SK-MEL-5 (cell line): ENCODE results near the gene S100Z. TPM values are rescaled to one million over a fixed set of nuclear protein-coding genes. Genes with fewer than 3 reads are reported as not detected.
A peak's percentile ranks its signal among the peaks of the same experiment; 100 is the strongest.
"Not testable (repeated sequence)": the region's sequence is repeated elsewhere in the genome, so short reads cannot be mapped to it uniquely, and the experiment has no call there.

Experiments used
- DNase-seq: peaks from one replicate; pipeline ENCODE4 v3.0.0-alpha.2; 2016; ENCODE audit warnings: low read depth, low spot score
- in situ Hi-C: cut with HindIII; loops from 2 replicates; pipeline ENCODE4 v1.10.0; 2016; ENCODE audit warnings: low sequenced_read_pairs, high pct_unique_total_duplicates, low pct_unique_long_range_greater_than_20kb
- total RNA-seq: library from RNA; depleted of rRNA; stranded (reverse); fragments of >200 nt; shearing (Covaris generic); gene quantifications from 2 replicates; pipeline ENCODE4 v1.2.3, GENCODE V29; 2014

S100Z gene
- total RNA-seq, 1 experiment from 2014 or later = not detected

DNA sequence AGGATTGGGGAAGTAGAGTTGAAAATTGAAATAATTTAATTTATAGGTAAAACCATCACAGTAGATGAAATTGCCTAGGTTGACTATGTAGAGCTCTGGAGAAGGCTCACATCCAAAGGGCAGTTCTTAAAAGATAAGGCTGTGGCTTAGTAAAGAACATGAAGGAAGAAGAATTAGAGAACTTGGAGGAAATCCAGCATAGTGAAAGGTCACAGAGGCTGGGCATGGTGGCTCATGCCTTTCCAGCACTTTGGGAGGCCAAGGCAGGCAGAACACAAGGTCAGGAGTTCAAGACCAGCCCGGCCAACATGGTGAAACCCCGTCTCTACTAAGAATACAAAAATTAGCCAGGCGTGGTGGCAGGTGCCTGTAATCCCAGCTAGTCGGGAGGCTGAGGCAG, 7.0 kb downstream of the S100Z start:
- DNase-seq, in situ Hi-C loops: not testable (repeated sequence)

DNA sequence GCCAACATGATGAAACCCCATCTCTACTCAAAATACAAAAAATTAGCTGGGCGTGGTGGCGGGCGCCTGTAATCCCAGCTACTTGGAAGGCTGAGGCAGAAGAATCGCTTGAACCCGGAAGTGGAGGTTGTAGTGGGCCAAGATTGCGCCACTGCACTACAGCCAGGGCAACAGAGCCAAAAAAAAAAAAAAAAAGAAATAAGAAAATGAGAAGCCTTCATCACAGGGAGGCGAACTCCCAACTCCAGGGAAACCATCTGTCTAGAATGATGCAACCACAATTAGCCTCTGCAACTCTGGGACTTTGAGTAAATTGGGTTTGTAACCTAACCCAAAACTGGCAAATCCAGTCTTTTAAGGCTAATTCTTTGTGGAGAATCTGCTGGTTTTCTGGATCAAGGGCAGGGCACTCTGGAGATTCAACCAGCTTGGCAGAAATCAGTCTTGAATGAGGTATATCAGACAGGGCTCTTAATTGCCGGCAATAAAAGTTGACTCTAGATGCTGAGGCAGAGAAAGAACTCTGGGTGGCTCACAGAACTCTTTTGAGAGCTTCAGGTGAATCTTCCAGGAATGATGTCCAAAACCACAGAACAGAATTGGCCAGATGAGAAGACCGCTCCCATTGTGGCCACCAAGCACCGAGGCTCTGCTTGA, 9.9 kb downstream of the S100Z start:
- no peak for DNase-seq
- in situ Hi-C loops = no loop called here

DNA sequence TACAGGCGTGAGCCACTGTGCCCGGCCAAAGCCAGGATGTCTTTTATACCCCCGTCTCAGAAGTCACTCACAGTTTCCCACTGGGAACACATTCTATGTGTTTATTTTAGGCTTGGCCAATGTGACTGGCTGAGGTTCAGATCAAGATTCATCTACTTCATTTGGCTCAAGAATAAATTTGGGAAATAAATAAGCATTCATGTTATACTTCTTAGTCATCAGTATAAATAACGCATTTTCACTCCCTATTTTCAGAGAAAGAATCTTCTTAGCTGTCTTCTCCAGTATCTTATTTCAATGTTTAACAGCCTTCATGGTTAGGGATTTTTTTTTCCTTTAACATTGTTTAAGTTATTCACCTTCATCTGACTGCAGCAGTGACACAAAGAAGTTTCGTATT, 11.8 kb downstream of the S100Z start:
- in situ Hi-C loops = no loop called here
- no peak for DNase-seq

DNA sequence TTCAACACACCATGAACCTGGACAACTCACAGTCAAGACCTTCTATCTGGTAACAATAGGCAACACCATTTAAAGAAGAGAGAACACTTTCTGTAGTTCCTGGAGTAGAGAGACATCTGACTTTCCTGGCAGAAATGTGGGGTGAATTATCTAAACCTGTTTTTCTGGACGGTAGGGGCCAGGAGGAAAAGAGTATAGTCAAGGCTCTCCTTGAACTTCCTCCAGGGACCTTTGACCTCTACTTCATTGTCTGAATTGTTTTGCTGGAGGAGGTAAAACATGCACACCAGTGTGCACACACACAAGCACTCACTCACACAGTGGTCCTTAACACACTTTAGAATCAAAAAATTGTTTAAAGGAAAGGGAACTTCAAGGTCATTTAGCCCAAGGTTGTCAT, 13.2 kb downstream of the S100Z start:
- no peak for DNase-seq
- in situ Hi-C loops = no loop called here

DNA sequence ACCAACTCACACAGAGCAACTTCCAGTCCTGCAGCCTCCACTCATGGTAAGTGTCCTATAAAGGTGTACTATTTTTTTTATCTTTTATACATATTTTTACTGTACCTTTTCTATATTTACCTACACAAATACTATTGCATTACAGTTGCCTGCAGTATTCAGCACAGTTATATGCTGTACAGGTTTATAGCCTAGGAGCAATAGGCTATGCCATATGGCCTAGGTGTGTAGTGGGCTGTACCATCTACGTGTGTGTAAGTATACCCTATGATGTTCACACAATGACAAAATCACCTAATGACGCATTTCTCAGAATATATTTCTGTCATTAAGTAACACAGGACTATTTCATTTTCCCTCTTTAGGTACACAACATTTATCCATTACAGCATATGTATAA, 16.7 kb downstream of the S100Z start:
- in situ Hi-C loops = no loop called here
- no peak for DNase-seq

DNA sequence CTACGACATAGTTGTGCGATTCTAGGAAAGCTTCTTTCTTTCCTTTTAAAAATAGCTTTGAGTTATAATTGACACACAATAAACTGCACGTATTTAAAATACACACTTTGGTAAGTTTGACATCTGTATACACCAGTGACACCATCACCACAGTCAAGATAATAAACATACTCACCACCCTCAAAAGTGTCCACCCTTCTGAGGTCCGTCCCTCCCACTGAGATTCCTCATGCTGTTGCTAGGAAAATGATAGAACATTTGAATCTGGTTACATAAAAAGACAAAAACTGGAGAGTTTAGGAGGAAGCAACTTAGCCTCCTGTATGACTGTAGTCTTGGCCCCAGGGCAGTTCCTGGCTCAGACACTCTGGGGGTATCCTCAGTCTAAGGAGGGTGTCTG, 17.2 kb downstream of the S100Z start:
- in situ Hi-C loops = no loop called here
- DNase-seq = no peak

DNA sequence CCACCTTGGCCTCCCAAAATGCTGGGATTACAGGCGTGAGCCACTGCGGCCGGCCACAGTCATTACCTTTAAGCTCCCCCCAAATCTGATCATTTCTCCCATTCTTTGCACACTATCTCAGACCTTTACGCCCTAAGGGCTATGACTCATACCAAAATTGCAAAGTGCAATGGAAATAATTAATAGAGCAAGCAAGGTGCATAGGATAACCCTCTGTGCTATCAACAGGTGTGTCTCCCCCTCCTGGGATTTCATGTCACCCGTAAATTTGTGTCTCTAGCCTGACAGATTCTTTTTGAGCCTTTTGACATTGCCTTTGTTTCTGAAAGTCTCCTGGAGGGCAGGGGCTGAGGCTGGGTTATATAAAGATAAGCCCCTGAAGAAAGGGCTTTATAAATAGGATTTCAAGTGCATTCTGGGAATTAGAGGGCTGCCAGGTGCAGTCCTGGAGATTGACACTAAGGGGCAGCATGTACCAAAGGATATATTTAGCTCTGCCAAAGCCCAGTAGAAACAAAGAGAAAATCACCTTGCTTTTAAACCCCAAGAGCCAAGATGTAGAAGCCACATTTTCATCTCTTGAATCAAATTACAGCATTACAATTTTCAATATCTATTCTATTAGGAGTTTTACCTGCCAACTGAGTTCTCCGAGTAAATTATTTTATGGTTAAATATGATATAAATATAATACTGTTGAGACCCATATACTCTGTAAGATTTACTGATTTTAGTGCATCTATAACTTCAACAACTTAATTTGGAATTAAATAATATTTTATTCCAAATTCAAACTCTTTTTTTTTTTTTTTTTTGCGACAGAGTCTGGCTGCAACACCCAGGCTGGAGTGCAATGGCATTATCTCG, 18.2 kb downstream of the S100Z start:
- peak; percentile 65 for DNase-seq
- in situ Hi-C loops = no loop called here

DNA sequence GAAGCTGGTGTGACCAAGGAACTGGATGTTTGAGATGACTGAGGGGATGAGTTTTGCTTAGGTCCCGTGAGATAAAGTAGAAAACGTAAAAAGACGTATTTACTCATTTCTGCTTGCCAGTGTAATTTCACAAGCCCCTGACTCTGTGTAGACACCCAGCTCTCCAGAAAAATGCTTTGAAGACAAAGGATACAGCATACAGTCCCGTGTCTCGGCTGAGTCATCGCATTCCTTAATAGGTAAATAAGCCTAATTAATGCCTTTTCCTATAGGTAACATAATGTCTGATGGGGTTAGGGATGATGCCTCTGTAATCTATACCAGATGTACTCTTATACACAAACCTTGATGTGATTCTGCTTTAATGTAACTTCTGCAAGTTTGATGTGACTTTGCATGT, 20.2 kb downstream of the S100Z start:
- in situ Hi-C loops = no loop called here
- no peak for DNase-seq

DNA sequence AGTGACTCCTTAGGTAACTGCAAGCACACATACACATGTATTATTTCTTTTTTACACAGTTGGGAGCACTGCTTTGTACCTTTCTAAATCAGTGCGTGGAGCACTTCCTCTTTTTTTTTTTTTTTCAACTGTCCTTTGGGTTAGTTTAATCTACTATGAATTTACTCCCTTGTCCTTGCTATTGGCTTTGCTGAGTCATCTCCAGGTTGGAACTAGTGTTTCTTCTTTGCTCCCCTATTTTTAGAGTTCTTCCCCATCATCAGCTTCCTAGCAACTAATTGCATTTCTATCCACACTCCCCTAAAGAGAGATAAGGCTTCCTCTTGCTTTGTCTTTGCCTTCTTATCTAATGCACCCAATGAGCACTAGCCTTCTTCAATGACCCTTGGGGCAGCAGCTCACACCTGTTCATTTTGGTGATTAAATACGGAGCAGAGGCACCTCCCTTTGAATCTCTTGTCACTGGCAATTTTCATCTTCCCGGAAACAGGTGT, 24.3 kb downstream of the S100Z start:
- DNase-seq = no peak
- in situ Hi-C loops = no loop called here

DNA sequence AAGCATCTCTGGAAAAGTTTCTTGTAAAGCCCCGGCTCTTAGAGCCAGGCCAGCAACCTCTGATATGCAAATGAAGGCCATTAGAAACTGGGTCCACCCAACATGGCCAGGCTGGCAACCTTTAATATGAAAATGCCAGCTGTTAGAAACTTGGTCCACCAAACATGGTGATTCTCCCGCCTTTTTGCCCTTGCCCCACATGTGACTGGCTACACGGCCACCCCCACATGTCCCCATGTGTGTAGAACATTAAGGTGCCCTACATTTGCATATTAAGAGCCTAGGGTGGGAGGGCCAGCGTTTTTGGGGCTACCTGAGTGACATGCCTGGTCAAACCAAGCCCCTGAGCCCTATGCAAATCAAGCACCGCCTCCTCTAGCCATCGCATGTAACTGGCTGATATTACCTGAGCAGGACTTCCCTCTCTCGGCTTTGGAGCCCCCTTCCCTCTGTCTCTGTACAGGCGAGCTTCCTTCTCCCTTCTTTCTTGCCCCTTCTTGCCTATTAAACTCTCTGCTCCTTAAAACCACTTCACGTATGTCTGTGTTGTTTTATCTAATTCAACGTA, 39.0 kb downstream of the S100Z start:
- DNase-seq = no peak
- in situ Hi-C loops = no loop called here

DNA sequence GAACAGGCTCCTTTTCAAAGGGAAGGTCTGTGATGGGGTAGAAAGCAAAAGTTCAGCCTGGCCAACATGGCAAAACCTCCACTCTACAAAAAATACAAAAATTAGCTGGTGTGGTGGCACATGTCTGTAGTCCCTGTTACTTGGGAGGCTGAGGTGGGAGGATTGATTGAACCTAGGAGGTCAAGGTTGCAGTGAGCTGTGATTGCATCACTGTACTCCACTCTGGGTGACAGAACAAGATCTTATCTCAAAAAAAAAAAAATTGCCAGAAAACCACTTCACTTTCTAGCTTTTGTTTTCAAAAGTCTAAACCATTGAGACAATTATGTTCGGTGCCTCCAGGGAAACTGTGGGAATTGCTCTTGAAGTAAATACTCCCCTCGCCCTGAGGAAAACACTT, 43.5 kb downstream of the S100Z start:
- DNase-seq = no peak
- in situ Hi-C loops = no loop called here

DNA sequence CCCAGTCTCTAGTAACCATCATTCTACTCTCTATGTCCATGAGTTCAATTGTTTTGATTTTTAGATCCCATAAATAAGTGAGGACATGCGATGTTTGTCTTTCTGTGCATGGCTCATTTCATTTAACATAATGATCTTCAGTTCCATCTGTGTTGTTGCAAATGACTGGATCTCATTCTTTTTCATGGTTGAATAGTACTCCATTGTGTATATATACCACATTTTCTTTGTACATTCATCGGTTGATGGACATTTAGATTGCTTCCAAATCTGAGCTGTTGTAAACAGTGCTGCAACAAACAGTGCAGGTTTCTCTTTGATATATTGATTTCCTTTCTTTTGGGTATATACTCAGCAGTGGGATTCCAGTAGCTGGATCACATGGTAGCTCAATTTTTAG, 46.4 kb downstream of the S100Z start:
- DNase-seq = no peak
- in situ Hi-C loops = no loop called here

DNA sequence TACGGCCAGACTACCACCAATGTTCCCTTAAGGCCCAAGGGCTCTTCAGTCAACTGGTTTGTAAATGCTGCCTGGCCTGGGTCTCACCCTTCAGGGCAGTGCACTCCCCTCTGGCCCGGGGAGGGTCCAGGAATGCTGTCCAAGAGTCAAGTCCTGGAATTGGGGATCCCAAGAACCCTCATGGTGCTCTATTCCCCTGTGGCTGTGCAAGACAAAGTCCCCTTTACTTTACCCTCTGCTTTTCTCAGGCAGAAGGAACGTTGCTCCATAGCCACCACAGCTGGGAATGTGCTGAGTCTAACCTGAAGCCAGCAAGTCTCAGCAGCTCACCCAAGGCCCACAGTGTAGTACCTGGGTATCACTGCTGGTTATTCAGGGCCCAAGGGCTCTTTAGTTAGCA, 51.7 kb downstream of the S100Z start:
- in situ Hi-C loops = no loop called here
- no peak for DNase-seq

DNA sequence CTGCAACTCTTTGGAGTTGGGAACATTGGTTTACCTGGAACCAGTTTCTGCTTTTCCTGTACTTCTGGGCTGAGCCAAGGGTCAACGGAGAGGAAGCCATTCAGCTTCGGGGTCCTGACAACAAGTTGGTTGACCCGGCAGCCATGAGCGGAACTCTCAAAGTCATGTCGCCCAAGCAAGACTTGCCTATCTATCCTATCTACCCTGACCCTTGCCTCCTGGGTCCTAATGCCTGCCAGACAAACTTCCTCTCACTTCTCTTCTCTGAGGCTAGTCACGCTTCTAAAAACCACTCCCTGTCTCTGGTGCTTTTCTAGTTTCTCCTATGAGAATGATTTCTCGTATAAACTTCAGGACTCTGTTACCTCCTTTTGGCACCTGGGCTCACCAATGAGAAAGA, 58.4 kb downstream of the S100Z start:
- DNase-seq = no peak
- in situ Hi-C loops = no loop called here

DNA sequence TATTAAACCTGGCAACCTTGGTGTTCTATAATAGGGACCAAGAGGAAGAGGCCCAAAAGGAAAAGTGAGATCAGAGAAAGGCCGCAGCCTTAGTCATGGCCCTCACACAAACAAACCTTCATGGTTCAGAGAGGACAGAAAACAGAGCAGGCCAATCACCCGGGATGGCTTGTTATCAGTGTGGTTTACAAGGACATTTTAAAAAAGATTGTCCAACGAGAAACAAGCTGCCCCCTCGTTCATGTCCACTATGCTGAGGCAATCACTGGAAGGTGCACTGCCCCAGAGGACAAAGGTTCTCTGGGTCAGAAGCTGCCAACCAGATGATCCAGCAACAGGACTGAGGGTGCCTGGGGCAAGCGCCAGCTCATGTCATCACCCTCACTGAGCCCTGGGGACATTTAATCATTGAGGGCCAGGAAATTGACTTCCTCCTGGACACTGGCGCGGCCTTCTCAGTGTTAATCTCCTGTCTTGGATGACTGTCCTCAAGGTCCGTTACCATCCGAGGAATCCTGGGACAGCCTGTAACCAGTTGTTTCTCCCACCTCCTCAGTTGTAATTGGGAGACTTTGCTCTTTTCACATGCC, 60.6 kb downstream of the S100Z start:
- DNase-seq, in situ Hi-C loops: not testable (repeated sequence)

DNA sequence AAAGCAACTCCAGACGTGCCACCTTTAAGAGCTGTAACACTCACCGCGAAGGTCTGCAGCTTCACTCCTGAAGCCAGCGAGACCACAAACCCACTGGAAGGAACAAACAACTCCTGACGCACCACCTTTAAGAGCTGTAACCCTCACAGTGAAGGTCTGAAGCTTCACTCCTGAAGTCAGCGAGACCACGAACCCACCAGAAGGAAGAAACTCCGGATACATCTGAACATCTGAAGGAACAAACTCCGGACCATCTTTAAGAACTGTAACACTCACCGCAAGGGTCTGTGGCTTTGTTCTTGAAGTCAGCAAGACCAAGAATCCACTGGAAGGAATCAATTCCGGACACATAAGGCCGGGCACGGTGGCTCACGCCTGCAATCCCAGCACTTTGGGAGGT, 64.9 kb downstream of the S100Z start:
- DNase-seq, in situ Hi-C loops: not testable (repeated sequence)

DNA sequence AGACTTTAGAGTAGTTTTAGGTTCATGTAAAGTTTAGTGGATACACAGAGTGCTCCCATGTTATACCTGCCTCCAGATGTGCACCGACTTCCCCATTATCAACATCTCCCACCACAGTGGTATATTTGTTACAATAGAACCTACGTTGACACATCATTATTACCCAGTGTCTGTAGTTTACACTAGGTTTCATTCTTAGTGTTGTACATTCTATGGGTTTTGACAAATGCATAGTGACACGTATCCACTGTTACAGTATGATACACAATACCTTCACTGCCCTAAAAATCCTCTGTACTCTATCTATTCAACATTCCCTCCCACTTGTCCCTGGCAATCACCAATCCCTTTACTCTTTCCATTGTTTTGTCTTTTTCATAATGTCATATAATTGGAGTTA, 68.7 kb downstream of the S100Z start:
- in situ Hi-C loops = no loop called here
- no peak for DNase-seq

DNA sequence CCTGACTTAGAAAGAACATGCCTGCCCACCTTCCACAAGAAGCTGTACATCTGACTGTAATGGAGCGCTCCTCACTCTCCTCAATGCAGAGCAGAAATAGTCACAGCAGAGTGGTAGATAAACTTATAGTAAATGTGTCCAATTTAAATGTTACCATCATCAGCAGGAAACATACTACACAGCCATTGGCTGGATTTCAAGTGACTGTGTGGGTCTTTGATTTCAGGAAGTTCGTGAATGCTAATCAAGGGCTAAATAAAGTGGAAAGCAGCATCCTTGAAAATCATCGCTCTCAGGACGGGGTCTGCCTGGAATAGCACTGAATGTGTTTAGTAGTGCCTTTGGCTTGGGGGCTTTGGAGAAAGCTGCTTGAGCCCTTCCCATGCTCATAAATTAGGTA, 70.7 kb downstream of the S100Z start:
- no peak for DNase-seq

More for the DNA sequence above, 70.7 kb downstream of the S100Z start:
- in situ Hi-C loops = no loop called here
